Endothelial cell of umbilical vein (primary cell): Measurements from ENCODE around the gene EDN1. TPM values are rescaled to one million over a fixed set of nuclear protein-coding genes. Genes with fewer than 3 reads are reported as not detected.
A peak's percentile ranks its signal among the peaks of the same experiment; 100 is the strongest.

Source experiments
- Bru-seq: library from RNA; stranded (reverse); fragments of 400-500 nt; gene quantifications from one replicate; lab custom pipeline; 2021; lab: Mats Ljungman, UMichigan
- BruChase-seq, 2 experiments: library from RNA; stranded (reverse); fragments of 400-500 nt; gene quantifications; one replicate each; lab custom pipeline; 2021; lab: Mats Ljungman, UMichigan
- BruUV-seq: library from RNA; stranded (reverse); fragments of 400-500 nt; replicated peaks from 2 replicates; lab custom pipeline; 2021; lab: Mats Ljungman, UMichigan
- CTCF ChIA-PET: fragments of 300-600, 350-600 bp; sonication (Branson Sonifier 250); formaldehyde crosslinking; loops from one replicate; lab custom pipeline; 2021; ENCODE audit warnings: antibody characterized with exemption, inconsistent platforms; lab: Charles Lee
- POLR2A ChIA-PET: fragments of 300-600, 350-600 bp; sonication (Branson Sonifier 250); formaldehyde crosslinking; loops from one replicate; lab custom pipeline; 2021; ENCODE audit warnings: antibody characterized with exemption, inconsistent platforms; lab: Charles Lee
- DNase-seq: peaks from one replicate; pipeline ENCODE4 v3.0.0-alpha.2; 2011; ENCODE audit warnings: low read depth, low spot score
- FAIRE-seq: peaks from 2 replicates; lab custom pipeline; 2011; peaks lifted over from hg19 to GRCh38; lab: Jason Lieb, UNC
- H2AFZ ChIP-seq: 2 replicates; pipeline ENCODE4 v1.6.0; 2012; ENCODE audit warnings: low read depth, low read length, control low read depth, inconsistent platforms
- H3K27ac ChIP-seq: 2 replicates; pipeline ENCODE4 v1.5.1; 2011; ENCODE audit warnings: low read depth, mild to moderate bottlenecking, control low read depth, low read length, moderate library complexity; ENCODE audit not compliant: insufficient read depth
- H3K27me3 ChIP-seq, 2 experiments: 2 replicates each; pipeline versions ENCODE4 v1.6.0 to v1.6.1; 2011; ENCODE audit warnings: low read length in 2 of 2, mixed read lengths in 1 of 2; ENCODE audit not compliant: control insufficient read depth in 2 of 2, insufficient read depth in 2 of 2
- H3K36me3 ChIP-seq, 2 experiments: 2 replicates in 1 of 2; 3 replicates in 1 of 2; pipeline ENCODE4 v1.5.1; 2011; ENCODE audit warnings: low read length in 2 of 2, mild to moderate bottlenecking in 1 of 2, moderate library complexity in 1 of 2; ENCODE audit not compliant: control insufficient read depth in 2 of 2, insufficient read depth in 2 of 2; ENCODE audit errors: extremely low read depth in 1 of 2
- H3K4me1 ChIP-seq: 3 replicates; pipeline ENCODE4 v1.5.1; 2011; ENCODE audit warnings: mild to moderate bottlenecking, low read length; ENCODE audit not compliant: control insufficient read depth, insufficient read depth; ENCODE audit errors: extremely low read depth
- H3K4me2 ChIP-seq: 2 replicates; pipeline ENCODE4 v1.6.1; 2011; ENCODE audit warnings: low read length, control low read depth, mixed read lengths; ENCODE audit not compliant: insufficient read depth
- H3K4me3 ChIP-seq, 3 experiments: fragments of 200-600 bp in 1 of 3; sonication (generic), shearing (Covaris generic) in 1 of 3; replicated peaks in 1 of 3; 2 replicates each; pipeline ENCODE4 v1.5.1; 2011 to 2016; ENCODE audit warnings: control low read depth in 3 of 3, low read length in 3 of 3, mild to moderate bottlenecking in 2 of 3, inconsistent platforms in 1 of 3, low read depth in 1 of 3, moderate library complexity in 1 of 3; ENCODE audit not compliant: insufficient read depth in 1 of 3
- H3K79me2 ChIP-seq: 2 replicates; pipeline ENCODE4 v1.6.0; 2012; ENCODE audit warnings: low read length, inconsistent platforms; ENCODE audit not compliant: control insufficient read depth, insufficient read depth
- H3K9ac ChIP-seq: replicated peaks from 2 replicates; pipeline ENCODE3; 2011; ENCODE audit warnings: low read length, control low read depth; ENCODE audit not compliant: insufficient read depth; ENCODE audit errors: extremely low read depth
- H3K9me1 ChIP-seq: replicated peaks from 3 replicates; pipeline ENCODE4 v1.6.0; 2011; ENCODE audit warnings: mild to moderate bottlenecking, low read length; ENCODE audit not compliant: control insufficient read depth, insufficient read depth; ENCODE audit errors: extremely low read depth
- H3K9me3 ChIP-seq: replicated peaks from 2 replicates; pipeline ENCODE4 v1.5.1; 2012; ENCODE audit warnings: low read length, inconsistent platforms; ENCODE audit not compliant: control insufficient read depth, insufficient read depth
- H4K20me1 ChIP-seq: replicated peaks from 2 replicates; pipeline ENCODE3; 2011; ENCODE audit warnings: mild to moderate bottlenecking, low read length; ENCODE audit not compliant: control insufficient read depth, insufficient read depth; ENCODE audit errors: extremely low read depth
- EZH2 ChIP-seq: IDR thresholded peaks from 2 replicates; pipeline ENCODE4 v1.6.1; 2012; ENCODE audit warnings: borderline replicate concordance, low read depth, mild to moderate bottlenecking, moderate library complexity, low read length, inconsistent platforms; ENCODE audit not compliant: severe bottlenecking
- FOS ChIP-seq: IDR thresholded peaks from 2 replicates; pipeline ENCODE4 v1.6.1; 2011; ENCODE audit warnings: mild to moderate bottlenecking, low read length, moderate library complexity, borderline replicate concordance; ENCODE audit not compliant: insufficient read depth
- GATA2 ChIP-seq: IDR thresholded peaks from 2 replicates; pipeline ENCODE4 v1.7.0; 2011; ENCODE audit warnings: low read depth, mild to moderate bottlenecking, moderate library complexity, mixed read lengths, low read length; ENCODE audit not compliant: insufficient read length, insufficient read depth
- JUN ChIP-seq: IDR thresholded peaks from 2 replicates; pipeline ENCODE4 v1.6.1; 2011; ENCODE audit warnings: borderline replicate concordance, low read depth; ENCODE audit not compliant: insufficient read length, insufficient read depth
- MAX ChIP-seq: IDR thresholded peaks from 2 replicates; pipeline ENCODE4 v1.6.1; 2011; ENCODE audit not compliant: insufficient read depth, insufficient read length
- MYC ChIP-seq: IDR thresholded peaks from one replicate; pipeline ENCODE4 v1.6.1; 2011; ENCODE audit warnings: mild to moderate bottlenecking, low read depth, low read length
- POLR2A ChIP-seq: IDR thresholded peaks from 2 replicates; pipeline ENCODE4 v1.6.1; 2012; ENCODE audit warnings: low read depth, mild to moderate bottlenecking, control low read depth, low read length
- POLR2AphosphoS5 ChIP-seq: IDR thresholded peaks from 2 replicates; pipeline ENCODE4 v1.6.1; 2012; ENCODE audit warnings: low read depth, mild to moderate bottlenecking, control low read depth, low read length, moderate library complexity; ENCODE audit not compliant: insufficient read depth
- dilution Hi-C: fragments of 300-500 bp; cut with MboI; formaldehyde crosslinking; loops from one replicate; pipeline ENCODE4 v1.15.0; 2019; ENCODE audit warnings: low sequenced_read_pairs; ENCODE audit not compliant: extremely low pct_ligation_motif_present
- intact Hi-C: fragments of 100-400 bp; cut with micrococcal nuclease; formaldehyde crosslinking; loops from one replicate; pipeline ENCODE4 v1.10.0; 2022
- long read RNA-seq: library from polyadenylated mRNA; stranded (forward); transcript quantifications from one replicate; pipeline ENCODE4 v2.0.0, GENCODE V29; 2021
- polyA minus RNA-seq, 3 experiments: library from RNA; depleted of rRNA, polyadenylated mRNA; stranded (reverse); fragments of >200 nt; gene quantifications; 1 replicate in 1 of 3; 2 replicates in 2 of 3; pipeline ENCODE4 v1.2.3, GENCODE V29; 2011
- polyA plus RNA-seq, 4 experiments: library from polyadenylated mRNA; depleted of rRNA in 3 of 4; stranded (reverse) in 3 of 4; unstranded in 1 of 4; fragments of >200 nt; gene quantifications; 2 replicates each; pipeline versions ENCODE4 v1.2.1 to v1.2.3, GENCODE V29; 2011 to 2012; ENCODE audit warnings: missing spikeins in 1 of 4
- total RNA-seq: library from RNA; stranded (reverse); gene quantifications from 2 replicates; pipeline ENCODE4 v1.2.3, GENCODE V29; 2021
- TF ChIP-seq, protein P1 (sequence below), 2 donors: IDR thresholded peaks; 1 replicate in 1 of 2; 2 replicates in 1 of 2; pipeline ENCODE4 v1.5.1; 2011; ENCODE audit warnings: low read length in 2 of 2, mild to moderate bottlenecking in 2 of 2, moderate library complexity in 2 of 2, control low read depth in 1 of 2, inconsistent platforms in 1 of 2, low read depth in 1 of 2; ENCODE audit not compliant: insufficient read depth in 1 of 2; ENCODE audit errors: extremely low read depth in 1 of 2

Gene EDN1
- 493 and 514 TPM in 2 replicates for total RNA-seq
- polyA plus RNA-seq, result 492 and 498 TPM in 2 replicates
- 660 and 712 TPM in 2 replicates for polyA plus RNA-seq (2011; cell fraction: cytosol; rRNA removed)
- polyA plus RNA-seq (2011; cell fraction: nucleus; rRNA removed), result 777 and 878 TPM in 2 replicates
- 406 and 493 TPM in 2 replicates for polyA plus RNA-seq (2012)
- 345 and 433 TPM in 2 replicates for polyA minus RNA-seq
- 1.2 TPM for polyA minus RNA-seq (2011; cell fraction: cytosol; rRNA and poly(A)+ RNA removed)
- 248 and 267 TPM in 2 replicates for polyA minus RNA-seq (2011; cell fraction: nucleus; rRNA and poly(A)+ RNA removed)
- percentile 100 among the genes with signal in this experiment for Bru-seq, nascent RNA
- BruChase-seq, experiment 1, labeled RNA remaining after a 6-hour chase, result percentile 97 among the genes with signal in this experiment
- BruChase-seq, experiment 2, labeled RNA remaining after a 2-hour chase, result percentile 100 among the genes with signal in this experiment
- long read RNA-seq, transcript EDN1-201 (5 exons, 2,033 nt), result major isoform, 682 of 894 reads
- long read RNA-seq, partial matches to known transcripts, result 22 of 894 reads
- long read RNA-seq, other reads (novel, unspliced or antisense), result 190 of 894 reads

DNA sequence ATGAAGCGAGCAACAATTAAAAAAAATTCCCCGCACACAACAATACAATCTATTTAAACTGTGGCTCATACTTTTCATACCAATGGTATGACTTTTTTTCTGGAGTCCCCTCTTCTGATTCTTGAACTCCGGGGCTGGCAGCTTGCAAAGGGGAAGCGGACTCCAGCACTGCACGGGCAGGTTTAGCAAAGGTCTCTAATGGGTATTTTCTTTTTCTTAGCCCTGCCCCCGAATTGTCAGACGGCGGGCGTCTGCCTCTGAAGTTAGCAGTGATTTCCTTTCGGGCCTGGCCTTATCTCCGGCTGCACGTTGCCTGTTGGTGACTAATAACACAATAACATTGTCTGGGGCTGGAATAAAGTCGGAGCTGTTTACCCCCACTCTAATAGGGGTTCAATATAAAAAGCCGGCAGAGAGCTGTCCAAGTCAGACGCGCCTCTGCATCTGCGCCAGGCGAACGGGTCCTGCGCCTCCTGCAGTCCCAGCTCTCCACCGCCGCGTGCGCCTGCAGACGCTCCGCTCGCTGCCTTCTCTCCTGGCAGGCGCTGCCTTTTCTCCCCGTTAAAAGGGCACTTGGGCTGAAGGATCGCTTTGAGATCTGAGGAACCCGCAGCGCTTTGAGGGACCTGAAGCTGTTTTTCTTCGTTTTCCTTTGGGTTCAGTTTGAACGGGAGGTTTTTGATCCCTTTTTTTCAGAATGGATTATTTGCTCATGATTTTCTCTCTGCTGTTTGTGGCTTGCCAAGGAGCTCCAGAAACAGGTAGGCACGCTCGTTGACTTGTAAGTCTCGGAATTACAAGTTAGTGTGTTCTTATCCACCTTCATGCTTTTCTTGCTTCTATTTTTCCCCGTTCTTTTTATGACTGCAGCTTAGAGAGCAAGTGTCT, at the start of gene EDN1:
TSS of gene EDN1 (plus strand) at position 429 of the 888 bp plus-strand sequence. CDS start at position 698, 269 bp downstream.
- Histone ChIP-seq H3K4me2 (peak within 1 kb of the TSS; percentile 93), H3K9ac (peak within 1 kb of the TSS; percentile 99), H3K9me3 (no peaks in the 10 kb centered on the region), H2AFZ (no peak within 1 kb of the TSS), H3K79me2 (peaks cover 48% of the 10 kb centered on the region), H4K20me1 (peaks cover 4% of the 10 kb centered on the region), H3K4me3 (peak within 1 kb of the TSS; percentile 91 to 98 (median 96)), H3K9me1 (no peaks in the 10 kb centered on the region), H3K27me3 (no peaks in the 10 kb centered on the region), H3K36me3 (peaks cover 30 to 37% of the 10 kb centered on the region in 2 experiments), H3K4me1 (peaks cover 26% of the 10 kb centered on the region), H3K27ac (peak within 1 kb of the TSS; percentile 98)
- DNase-seq (peak; percentile 100), FAIRE-seq (peak; percentile 83)
- intact Hi-C loops, result loop anchor here (1.0 to 10.0 kb wide), 15 partner anchors 56 to 1078 kb away; no protein-coding TSS in a partner anchor
- ChIA-PET POLR2A (interaction anchor here (0.6 to 4.3 kb wide), 34 partner anchors 10 to 715 kb away, joined by 3 to 125 read pairs (median 4); partner anchors contain the start of gene HIVEP1), CTCF (interaction anchor here (0.8 to 4.6 kb wide), 45 partner anchors 8 to 715 kb away, joined by 3 to 89 read pairs (median 5); partner anchors contain the start of gene HIVEP1)
- dilution Hi-C loops, result loop anchor here (10.0 to 25.0 kb wide), 4 partner anchors 197 to 678 kb away; no protein-coding TSS in a partner anchor
- peak; percentile 97 for TF ChIP-seq GATA2
- peak; percentile 55 for TF ChIP-seq MAX
- TF ChIP-seq POLR2AphosphoS5, result peak; percentile 100
- peak; percentile 75 for TF ChIP-seq MYC
- TF ChIP-seq, protein P1, sequence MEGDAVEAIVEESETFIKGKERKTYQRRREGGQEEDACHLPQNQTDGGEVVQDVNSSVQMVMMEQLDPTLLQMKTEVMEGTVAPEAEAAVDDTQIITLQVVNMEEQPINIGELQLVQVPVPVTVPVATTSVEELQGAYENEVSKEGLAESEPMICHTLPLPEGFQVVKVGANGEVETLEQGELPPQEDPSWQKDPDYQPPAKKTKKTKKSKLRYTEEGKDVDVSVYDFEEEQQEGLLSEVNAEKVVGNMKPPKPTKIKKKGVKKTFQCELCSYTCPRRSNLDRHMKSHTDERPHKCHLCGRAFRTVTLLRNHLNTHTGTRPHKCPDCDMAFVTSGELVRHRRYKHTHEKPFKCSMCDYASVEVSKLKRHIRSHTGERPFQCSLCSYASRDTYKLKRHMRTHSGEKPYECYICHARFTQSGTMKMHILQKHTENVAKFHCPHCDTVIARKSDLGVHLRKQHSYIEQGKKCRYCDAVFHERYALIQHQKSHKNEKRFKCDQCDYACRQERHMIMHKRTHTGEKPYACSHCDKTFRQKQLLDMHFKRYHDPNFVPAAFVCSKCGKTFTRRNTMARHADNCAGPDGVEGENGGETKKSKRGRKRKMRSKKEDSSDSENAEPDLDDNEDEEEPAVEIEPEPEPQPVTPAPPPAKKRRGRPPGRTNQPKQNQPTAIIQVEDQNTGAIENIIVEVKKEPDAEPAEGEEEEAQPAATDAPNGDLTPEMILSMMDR (IDR thresholded peaks at IDR 0.05; ENCODE audit: extremely low read depth in 1 of 2, insufficient read depth in 1 of 2, low read depth in 1 of 2, low read length in 2 of 2), result no peak
- TF ChIP-seq FOS, result peak; percentile 95
- TF ChIP-seq POLR2A, result peak; percentile 100
- peak; percentile 90 for TF ChIP-seq JUN
- no peak for TF ChIP-seq EZH2
- BruUV-seq, result TSS peak; percentile 55
